Brain pericyte (primary cell): ENCODE data around the gene ADAMTS3.

Source experiments
- DNase-seq: peaks from one replicate; pipeline ENCODE4 v3.0.0-alpha.2; 2012; ENCODE audit warnings: low read depth, low spot score

The ADAMTS3 gene

DNA sequence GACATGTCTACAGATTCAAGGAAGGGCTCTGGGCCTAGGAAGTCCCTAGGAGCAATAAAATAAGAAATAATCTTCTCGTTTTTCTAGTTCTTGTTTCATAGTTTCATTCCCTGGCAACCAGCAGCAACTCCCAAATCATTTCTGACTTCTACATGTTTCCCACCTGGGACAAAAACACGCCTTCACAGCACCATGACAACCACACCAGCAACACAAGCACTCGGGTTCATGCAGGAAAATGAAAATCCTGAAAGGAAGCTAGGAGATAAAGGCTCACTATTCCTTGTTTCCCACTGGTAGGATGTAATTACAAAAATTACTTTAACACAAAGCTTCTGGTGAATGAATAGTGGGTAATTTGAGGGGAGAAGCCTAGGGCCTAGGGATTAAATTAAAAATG lies 158.9 kb downstream of the ADAMTS3 start:
- no peak for DNase-seq

DNA sequence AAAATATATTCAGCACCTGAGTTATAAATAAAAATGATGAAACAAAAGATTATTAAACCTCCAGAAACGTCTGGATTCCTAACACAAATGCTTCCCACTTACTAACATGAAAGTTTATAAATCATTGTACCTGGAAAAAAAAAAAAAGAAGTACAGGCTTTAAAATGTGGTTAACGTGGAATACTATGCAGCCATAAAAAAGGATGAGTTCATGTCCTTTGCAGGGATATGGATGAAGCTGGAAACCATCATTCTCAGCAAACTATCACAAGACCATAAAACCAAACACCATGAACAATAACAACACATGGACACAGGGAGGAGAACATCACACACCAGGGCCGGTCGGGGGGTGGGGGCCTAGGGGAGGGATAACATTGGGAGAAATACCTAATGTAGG lies 160.5 kb downstream of the ADAMTS3 start:
- DNase-seq: no peak

DNA sequence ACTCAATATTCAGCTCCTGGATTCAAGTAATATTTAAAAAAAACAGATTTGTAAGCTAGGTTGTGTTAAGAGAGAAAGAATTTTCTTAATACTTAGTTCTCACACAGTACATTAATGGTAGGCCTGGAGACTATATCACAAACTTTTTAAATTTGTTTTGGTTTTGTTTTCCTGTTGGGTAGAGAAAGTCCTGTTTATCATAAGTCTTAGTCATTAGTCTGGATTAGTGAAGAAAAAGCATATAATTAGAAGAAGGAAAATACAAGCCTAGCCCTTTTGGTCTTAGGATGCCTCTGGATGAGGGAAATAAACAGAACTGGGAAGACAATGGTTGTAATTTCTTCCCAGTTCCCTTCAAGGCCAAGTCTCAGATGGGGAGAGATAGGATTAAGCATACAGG lies 163.6 kb downstream of the ADAMTS3 start:
- DNase-seq: no peak

DNA sequence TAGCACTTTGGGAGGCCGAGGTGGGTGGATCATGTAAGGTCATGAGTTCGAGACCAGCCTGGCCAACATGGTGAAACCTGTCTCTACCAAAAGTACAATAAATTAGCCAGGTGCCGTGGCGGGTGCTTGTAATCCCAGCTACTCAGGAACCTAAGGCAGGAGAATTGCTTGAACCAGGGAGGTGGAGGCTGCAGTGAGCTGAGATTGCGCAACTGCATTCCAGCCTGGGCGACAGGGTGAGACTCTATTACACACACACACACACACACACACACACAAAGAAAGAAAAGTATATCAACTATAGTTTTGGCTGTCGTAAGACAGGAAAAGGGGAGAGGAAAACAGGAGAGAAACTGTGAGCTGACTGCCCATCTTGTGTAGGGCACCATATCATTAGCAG lies 171.7 kb downstream of the ADAMTS3 start:
- no peak for DNase-seq

DNA sequence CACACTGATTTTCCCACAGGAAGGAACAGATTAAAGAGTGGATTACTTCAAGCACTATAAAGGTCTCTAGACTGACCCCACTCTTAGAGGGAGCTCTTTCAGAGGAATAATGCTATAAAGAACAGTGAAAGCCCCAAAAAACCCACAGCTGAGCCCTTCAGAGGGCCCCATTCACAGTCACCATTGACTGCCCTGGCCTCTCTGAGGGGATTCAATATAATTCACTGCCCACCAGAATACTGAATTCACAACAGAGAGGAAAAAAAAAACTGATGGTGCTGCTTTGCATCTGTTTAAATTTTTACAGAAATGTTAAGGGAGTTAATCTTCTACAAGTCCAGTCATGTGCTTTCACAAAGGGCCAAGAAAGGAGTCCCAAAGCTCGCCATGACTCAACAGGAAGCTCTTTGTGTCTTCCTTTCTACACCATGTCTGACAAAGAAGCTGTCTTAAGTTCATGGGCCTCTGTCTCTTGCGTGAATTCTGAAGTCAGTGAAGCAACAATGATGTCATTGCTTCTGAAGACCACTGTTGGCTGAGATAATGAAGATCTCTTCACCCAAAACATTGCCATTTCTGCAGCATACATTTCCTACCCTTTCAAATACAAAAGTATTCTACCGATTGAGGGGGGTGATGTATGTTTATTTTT lies 174.9 kb downstream of the ADAMTS3 start:
- DNase-seq: no peak

DNA sequence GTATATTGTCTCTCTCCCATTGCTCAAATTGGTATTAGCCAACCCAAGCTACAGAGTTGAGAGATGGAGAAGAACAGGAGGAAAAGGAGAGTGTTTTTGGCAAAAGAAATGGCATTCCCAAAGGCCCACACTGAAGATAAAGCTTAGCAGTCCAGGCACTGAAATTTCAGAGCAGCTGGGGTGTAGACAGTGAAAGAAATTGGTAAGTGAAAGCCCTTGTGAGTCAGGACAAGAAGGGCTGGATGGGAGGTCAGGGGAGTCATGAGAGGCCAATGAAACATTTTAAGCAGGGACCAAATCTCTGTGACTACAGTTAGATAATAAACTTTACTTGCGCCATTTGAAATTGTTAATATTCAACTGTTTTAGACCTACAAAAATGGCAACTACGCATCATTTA lies 177.7 kb downstream of the ADAMTS3 start:
- no peak for DNase-seq

DNA sequence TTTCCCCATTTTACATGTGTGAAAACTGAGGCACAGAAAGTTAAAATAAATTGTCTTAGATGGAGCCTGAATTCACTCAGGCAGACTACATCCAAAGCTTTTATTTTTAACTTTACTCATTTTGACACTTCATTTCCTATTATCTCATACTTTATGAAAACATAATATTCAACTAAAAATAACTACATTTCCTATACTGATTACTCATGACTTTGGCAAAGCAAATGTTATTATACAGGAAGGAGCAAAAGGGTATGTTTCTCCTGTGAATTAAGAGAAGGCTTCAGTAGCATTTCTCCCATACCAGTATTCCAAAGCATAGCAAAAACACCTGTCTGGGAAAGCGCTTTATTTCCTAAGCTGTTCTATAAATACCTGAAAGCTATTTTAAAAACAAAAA lies 178.6 kb downstream of the ADAMTS3 start:
- DNase-seq: peak; percentile 31

DNA sequence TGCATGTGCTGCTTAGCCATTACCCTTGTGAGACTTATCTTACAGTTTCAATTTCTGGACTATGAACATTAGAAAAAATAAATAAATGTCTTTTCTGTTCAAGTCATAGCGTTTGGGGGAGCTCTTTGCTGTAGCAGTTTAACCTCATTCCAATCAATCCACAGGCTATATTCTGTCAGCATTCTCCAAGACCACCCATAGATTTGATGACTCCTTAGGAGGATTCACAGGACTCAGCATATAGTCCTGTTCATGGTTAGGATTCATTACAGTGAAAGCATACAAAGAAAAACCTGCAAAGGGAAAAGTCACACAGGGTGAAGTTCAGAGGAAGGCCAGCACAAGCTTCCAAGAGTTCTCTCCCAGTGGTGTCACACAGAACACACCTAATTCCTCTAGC lies 180.5 kb downstream of the ADAMTS3 start:
- DNase-seq: no peak

DNA sequence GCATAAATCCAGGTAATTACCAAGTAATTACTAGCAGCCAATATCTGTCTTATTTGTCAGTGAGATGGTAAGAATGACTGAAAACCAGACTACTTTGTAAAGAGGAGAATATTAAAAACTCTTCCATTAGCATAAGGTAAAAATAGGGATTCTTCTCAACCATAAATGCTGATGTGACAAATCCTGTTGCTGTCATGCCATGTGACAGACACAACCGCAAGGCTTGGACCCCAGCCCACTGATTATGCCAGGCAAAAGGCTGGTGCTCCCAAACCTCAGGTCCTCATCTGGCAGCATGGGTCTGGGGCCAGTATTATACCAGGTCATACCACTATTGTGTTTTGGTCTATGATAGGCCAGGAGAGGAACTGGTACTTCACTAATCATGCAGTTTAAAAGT lies 181.1 kb downstream of the ADAMTS3 start:
- no peak for DNase-seq

DNA sequence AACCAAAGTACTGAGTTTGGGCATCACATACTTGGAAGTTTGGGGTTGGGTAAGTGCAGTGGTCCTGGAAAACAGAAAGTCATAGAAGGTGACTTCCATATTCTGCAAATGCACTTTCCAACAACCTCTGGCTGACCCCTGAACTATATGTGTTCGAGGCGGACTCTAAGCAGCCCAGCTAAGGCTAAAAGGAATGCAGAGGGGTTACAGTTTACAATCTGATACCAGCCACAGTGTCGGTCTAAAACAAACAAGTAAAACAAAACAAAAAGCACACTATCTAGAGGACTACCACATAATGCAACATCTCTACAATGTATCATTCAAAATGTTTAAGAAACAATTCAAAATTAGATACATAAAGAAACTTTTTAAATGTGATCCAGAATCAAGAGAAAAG lies 185.6 kb downstream of the ADAMTS3 start:
- no peak for DNase-seq

DNA sequence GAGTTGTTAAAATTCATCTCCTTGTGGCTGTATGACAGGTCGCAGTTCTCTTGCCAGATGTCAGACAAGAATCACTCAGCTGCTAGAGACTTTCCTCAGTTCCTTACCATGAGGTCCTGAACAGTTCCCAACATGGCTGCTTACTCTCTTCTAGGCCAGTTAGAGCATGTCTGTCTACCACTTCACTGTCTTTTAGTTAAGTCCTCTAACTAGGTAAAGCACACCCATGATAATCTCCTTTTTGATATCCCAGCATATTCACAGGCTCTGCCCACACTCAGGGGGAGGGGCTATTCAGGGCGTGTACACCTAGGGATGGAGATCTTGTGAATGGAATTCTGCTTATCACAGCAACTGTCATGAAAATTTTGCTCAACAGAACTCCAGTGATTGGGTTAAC lies 190.1 kb downstream of the ADAMTS3 start:
- DNase-seq: no peak

DNA sequence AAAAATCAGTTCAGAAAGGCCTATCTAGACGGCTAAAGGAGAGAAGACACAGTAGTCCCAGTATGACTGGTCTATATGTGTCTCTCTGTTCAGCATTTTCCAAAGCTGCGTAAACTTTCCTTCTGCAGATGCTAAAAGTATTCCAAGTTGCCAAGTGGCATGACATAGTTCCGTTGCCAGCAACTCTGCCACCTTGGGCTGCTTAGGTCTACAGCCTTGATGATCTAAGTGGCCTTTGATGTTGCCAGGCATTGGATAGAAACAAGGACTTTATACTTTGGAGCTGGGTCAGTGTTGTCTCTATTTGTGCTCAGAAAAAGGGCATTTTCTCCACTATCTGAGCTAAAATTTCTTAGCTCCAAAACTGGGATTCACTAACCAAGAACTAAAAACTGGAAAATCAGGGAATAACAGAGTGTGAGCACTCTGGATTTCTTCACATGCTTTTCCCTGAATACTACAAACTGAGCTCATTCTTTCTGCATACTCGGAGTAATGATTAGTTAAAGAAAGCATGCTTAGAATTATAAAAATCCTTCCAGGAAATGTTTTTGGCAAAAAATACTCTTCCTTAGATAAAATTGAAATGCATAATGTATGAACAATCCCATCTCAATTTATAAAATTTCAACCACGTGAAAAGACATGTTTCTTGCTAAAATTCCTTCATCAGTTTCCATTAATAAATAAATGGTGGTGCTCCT lies 191.4 kb downstream of the ADAMTS3 start:
- no peak for DNase-seq

DNA sequence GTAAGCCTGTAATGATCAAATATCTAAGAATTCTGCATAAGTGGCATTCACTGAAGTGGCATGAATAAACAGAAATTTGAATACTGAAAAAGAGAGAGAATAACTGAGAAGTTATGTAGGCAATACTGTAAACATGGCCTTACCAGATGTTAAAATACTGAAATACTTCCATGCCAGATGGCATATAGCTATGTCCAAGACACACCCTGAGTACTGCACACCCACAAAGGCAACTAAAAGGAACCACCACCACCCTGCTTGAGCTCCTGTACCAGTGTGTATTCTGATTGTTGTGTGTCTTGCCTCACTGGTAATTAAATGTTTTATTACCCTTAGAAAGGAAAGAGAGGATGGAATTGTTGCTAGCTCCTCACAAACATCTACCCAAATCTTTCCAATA lies 192.1 kb downstream of the ADAMTS3 start:
- DNase-seq: no peak

DNA sequence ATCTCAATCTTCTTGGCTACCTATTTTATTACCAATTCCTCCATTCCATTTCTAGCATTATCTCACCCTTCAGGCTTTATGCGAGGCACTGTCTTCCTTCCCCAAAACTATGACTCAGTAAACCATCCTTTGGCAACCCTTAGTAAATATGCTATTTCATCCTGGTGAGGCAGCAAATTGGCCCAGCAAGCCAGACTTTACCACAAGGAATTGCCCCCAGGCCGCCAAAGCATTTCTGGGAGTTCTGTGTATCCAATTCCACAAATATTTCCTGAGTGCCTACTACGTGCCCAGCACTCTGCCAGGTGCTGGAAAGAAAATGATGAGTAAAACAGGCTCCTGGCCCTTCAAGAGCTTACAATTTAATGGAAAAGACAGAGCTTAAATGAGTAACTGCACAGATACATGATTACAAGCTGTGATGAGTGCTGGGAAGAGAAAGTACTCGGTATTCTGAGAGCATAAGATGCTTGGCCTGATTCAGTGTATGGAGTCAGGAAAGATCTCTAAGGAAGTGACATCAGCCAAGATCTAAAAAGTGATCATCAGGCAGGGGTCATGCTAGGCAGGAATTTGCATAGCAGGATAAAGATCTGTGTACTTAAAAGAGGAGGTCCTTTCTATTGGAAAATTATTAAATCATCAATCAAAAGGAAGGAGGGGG lies 193.8 kb downstream of the ADAMTS3 start:
- no peak for DNase-seq

DNA sequence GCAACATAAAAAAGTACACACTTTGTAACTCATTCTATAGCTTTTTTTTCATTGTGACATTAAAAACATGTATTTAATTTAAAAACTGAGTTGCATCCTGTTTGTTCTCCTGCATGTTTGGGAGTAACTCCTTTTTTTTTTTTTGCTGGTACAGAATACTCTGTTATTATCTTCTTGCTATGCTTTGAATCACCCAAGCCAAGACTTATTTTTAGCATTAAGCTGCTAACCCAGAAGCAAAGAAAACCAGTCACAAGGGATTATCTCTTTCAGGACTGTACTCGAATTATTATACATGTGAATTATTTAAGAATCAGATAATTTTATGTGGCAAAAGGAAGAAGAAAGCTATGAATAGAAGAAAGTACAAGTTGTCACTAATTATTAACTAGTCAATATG lies 194.9 kb downstream of the ADAMTS3 start:
- DNase-seq: no peak

DNA sequence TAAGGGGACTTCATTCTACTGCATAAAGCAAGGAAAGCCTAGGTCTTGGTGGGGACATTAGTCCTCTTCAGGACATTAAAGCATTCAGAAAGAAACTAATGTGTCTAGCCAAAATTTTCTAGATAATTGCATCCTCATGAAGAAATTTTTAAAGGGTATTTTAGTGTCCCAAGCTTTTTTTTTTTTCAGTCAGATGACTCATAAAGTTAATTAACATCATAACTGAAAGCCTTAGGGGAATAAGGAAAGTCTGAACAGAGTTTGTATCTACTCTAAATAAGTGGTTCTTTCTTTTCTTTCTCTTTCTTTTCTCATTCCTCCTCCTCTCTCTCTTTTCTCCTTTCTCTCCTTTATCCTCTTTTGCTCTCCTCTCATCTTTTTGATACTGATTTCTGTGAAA lies 202.4 kb downstream of the ADAMTS3 start:
- no peak for DNase-seq

DNA sequence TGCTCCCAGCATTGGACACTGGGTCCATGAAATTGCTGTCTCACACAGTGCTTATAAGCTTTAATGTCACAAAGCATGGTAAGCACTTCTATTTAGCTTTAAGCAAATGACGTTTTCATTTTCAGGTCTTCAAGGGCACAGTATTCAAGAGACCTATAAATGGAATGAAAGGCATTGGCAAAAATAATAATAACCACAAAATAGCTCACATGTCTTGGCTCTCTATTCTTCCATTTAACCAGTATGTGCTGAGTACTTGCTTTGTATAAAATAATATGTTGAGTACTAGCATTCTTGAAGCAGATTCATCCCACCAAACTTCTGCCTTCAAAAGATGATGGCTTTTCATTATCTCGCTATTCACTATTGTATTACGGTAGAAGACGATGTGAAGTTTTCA lies 203.0 kb downstream of the ADAMTS3 start:
- no peak for DNase-seq

DNA sequence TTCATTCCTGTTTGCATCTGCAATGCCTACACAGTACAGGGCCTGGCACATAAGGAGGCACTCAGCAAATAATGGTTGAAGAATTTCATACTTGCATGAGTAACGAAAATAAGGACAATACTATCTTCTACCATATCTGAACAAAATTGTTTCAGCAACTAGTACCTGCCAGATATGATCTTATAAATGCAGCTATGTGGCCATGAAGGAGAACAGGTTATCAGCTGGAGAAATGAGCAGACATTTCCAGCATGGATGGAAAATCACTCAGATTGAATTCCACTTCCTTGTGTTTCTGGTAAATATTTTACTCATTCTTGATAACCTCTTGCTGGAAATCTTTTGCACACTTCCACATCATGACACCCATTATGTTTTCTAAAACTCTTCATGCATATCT lies 204.0 kb downstream of the ADAMTS3 start:
- no peak for DNase-seq

DNA sequence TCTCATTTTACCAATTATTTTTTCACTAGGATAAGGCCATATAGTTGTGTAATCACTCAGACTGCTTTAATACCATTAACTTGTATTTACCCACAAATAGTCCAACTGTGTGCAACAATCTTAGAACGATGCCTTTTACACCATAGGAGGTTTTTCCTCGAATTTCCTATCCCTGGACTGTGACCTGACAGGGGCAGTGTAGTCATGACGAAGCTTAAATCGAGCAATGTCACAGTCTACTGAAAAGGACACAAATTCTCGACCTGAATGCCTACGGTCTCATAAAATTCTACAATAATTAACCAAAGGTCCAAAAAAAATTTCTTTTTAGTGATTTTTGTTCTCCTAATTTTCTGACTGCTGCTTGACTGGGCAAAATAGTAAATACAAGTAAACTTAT lies 208.9 kb downstream of the ADAMTS3 start:
- no peak for DNase-seq

DNA sequence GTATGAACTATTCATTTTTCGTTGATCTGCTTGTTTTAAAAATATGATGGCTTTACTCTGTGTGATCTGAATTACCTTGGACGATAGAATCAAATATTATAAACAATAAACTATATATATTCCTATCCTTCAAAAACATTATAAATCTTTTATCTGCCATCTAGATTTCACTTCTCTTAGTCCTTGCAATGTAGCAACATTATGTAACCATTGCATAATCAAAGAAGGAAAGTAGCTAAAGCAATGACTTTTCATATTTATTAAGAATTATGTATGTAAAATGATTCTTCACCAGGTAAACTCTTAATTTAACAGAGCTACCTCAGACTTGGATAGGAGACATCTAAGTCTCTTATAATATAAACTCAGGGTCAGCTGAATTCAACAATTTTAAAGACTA lies 210.5 kb downstream of the ADAMTS3 start:
- DNase-seq: no peak

DNA sequence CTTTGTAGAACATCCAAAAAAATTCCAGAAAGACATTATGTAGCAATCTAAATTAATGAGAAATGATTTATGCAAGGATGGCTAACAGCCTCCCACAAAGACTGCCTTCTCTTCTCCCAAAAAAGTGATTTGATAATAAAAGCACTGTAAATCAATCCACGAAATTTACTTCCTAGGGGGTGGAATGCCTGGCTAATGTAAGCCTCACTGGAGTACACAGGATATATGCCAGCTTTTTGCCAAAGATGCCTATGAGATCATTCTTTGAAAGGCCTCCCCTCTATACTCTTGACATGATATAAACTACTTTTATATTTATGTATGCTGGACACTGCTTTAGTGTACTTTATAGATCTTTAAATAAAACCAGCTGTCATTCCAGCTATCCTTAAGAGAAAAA lies 211.1 kb downstream of the ADAMTS3 start:
- DNase-seq: no peak

DNA sequence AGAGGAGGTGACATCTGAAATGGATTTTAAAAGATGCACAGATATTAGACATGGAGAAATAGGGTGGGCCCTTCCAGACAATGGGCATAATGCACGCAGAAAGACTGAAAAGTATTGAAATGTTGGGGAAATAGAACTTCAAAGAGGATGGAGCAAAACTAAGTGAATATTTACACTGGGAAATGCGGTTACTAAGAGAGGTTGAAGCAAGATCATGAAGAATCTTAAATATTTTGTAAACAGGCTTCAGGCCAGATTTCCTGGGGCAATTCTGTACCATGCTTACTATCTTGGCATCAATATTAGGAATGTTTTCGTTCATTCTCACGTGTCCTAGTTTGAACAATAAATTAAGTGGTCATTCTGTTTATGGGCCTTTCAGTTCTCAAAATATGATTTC lies 216.3 kb downstream of the ADAMTS3 start:
- DNase-seq: no peak

DNA sequence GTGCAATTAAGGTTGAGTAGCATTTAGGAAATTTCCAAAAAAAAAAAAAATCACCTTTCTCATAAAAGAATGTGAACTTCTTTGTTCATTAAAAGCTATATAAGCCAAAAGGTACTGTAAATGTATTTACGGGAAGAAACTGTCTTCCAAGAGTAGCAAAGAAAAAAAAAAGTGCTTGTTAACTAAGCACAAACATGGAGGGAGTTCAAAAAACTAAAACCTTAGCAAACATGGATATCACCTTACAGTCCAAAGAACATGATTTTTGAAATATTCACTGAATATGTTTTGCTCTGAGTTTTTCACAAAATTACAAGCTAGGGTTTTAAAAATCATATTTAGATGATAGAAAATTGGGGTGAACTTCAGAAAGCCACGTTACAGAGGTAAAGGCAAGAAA lies 217.5 kb downstream of the ADAMTS3 start:
- no peak for DNase-seq
